Lung (tissue), 12 donors: ENCODE data around the gene QPCT. TPM values are rescaled to one million over a fixed set of nuclear protein-coding genes. Genes with fewer than 3 reads are reported as not detected.

Experiments used
- ATAC-seq: fragments of 200-7000 bp; cut with Tn5 transposase; one replicate; pipeline ENCODE4 v1.9.1; 2020; ENCODE audit warnings: moderate number of reproducible peaks; ENCODE audit not compliant: insufficient read depth, low FRiP score
- DNase-seq, 3 donors: peaks; one replicate each; pipeline ENCODE4 v3.0.0-alpha.2; 2013 to 2017
- H3K27ac ChIP-seq, 2 donors: one replicate each; pipeline ENCODE4 v1.5.1; 2013; ENCODE audit warnings: mild to moderate bottlenecking in 2 of 2, moderate library complexity in 2 of 2, control low read depth in 1 of 2, inconsistent platforms in 1 of 2, low read depth in 1 of 2, low read length in 1 of 2
- H3K27me3 ChIP-seq, 3 donors: one replicate each; pipeline ENCODE4 v1.5.1; 2013; ENCODE audit warnings: low read length in 2 of 3; ENCODE audit not compliant: control insufficient read depth in 3 of 3, insufficient read depth in 3 of 3
- H3K36me3 ChIP-seq, 4 donors: one replicate each; pipeline ENCODE4 v1.5.1; 2013; ENCODE audit warnings: low read length in 4 of 4, mild to moderate bottlenecking in 1 of 4, moderate library complexity in 1 of 4; ENCODE audit not compliant: control insufficient read depth in 4 of 4, insufficient read depth in 4 of 4
- H3K4me1 ChIP-seq, 5 donors: one replicate each; pipeline ENCODE4 v1.5.1; 2013; ENCODE audit warnings: low read length in 5 of 5, mild to moderate bottlenecking in 2 of 5, moderate library complexity in 1 of 5; ENCODE audit not compliant: control insufficient read depth in 5 of 5, insufficient read depth in 5 of 5
- H3K4me3 ChIP-seq: one replicate; pipeline ENCODE4 v1.5.1; 2013; ENCODE audit warnings: mild to moderate bottlenecking, control low read depth, moderate library complexity
- H3K9ac ChIP-seq, 2 donors: one replicate each; pipeline ENCODE4 v1.5.1; 2013; ENCODE audit warnings: low read length in 2 of 2, control low read depth in 1 of 2; ENCODE audit not compliant: insufficient read depth in 1 of 2
- H3K9me3 ChIP-seq, 4 donors: one replicate each; pipeline ENCODE4 v1.5.1; 2013; ENCODE audit warnings: low read length in 3 of 4, mild to moderate bottlenecking in 1 of 4, moderate library complexity in 1 of 4; ENCODE audit not compliant: control insufficient read depth in 4 of 4, insufficient read depth in 3 of 4
- WGBS, 2 donors: extraction: QIAGEN DNeasy Blood & Tissue Kit; methylation state at CpG; one replicate each; pipeline ENCODE4 v1.1.7; 2013; 5-methylcytosine and 5-hydroxymethylcytosine counted together
- polyA plus RNA-seq, 2 donors: library from polyadenylated mRNA; stranded (reverse); fragments of 200-250 nt; gene quantifications; one replicate each; pipeline ENCODE4 v1.2.1, GENCODE V29; 2013
- total RNA-seq, 2 donors: library from RNA; depleted of rRNA in 1 of 2; stranded (reverse); fragments of >200 nt in 1 of 2; gene quantifications; one replicate each; pipeline ENCODE4 v1.2.1, GENCODE V29; 2014 to 2021
- TF ChIP-seq, protein P1 (sequence below): IDR thresholded peaks from 2 replicates; pipeline ENCODE4 v1.5.1; 2012; ENCODE audit warnings: mild to moderate bottlenecking; ENCODE audit errors: control extremely low read depth, extremely low read depth
- donor health status: control.
- donor health status: control.
- donor health status: Bipolar disorder and iron deficiency.
- donor health status: healthy.
- donor health status: DM: yes; HTN: yes; CAD: no.

Gene QPCT
- total and polyA plus RNA-seq, 4 donors: 3.0 to 34.1 (median 7.4) TPM

DNA sequence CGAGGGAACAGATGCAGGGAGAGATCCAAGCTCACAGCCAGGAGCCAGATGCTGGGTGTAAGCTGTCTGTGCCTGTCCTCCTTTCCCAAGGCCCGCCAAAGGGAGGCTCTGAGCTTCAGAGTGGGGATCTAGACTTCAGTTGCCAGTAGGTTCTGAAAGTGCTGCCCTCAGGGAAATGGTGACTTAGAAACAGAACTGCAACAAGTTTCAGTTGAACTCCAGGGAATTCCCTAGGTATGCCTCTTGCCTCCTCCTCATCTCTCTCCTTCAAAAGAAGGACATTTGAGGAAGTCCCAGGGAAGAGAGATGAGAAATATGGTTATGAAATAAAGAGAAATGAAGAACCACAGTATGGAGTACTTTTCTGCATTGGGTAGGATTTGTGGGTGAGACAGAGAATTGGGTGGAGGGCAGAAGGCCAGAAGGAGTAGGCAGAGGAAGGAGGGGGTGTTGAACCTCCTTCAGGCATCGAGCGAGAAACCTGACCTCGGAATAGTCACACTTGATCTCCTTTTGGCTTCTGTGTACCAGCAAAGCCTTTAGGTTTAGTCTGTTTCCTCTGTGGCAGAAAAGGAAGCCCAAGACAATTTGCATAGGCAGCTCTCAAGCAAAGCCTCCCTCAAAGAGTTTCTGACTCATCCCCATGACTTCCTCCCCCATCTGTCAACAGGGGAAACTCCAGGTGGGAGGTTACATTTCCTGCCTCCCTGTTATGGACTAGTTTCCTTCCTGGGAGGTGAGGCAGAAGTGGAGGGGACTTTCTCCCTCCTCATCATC, 45.7 kb downstream of the QPCT start:
- peaks cover 0 to 6% (median 0%) of the 10 kb centered on the region in 3 donors for H3K27me3 ChIP-seq
- H3K4me1 ChIP-seq: peaks cover 0 to 8% (median 0%) of the 10 kb centered on the region in 5 donors
- H3K9me3 ChIP-seq: no peaks in the 10 kb centered on the region
- DNase-seq (no peak), ATAC-seq (peak; percentile 91)
- WGBS, 2 donors: 42 to 51% methylated on average over 5 of the region's 5 CpGs
- H3K9ac ChIP-seq: no peak overlapping the region
- peak overlapping the region; percentile 13 to 74 for H3K27ac ChIP-seq
- no peaks in the 10 kb centered on the region for H3K36me3 ChIP-seq
- TF ChIP-seq, protein P1, sequence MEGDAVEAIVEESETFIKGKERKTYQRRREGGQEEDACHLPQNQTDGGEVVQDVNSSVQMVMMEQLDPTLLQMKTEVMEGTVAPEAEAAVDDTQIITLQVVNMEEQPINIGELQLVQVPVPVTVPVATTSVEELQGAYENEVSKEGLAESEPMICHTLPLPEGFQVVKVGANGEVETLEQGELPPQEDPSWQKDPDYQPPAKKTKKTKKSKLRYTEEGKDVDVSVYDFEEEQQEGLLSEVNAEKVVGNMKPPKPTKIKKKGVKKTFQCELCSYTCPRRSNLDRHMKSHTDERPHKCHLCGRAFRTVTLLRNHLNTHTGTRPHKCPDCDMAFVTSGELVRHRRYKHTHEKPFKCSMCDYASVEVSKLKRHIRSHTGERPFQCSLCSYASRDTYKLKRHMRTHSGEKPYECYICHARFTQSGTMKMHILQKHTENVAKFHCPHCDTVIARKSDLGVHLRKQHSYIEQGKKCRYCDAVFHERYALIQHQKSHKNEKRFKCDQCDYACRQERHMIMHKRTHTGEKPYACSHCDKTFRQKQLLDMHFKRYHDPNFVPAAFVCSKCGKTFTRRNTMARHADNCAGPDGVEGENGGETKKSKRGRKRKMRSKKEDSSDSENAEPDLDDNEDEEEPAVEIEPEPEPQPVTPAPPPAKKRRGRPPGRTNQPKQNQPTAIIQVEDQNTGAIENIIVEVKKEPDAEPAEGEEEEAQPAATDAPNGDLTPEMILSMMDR: no peak
- no peak overlapping the region for H3K4me3 ChIP-seq

DNA sequence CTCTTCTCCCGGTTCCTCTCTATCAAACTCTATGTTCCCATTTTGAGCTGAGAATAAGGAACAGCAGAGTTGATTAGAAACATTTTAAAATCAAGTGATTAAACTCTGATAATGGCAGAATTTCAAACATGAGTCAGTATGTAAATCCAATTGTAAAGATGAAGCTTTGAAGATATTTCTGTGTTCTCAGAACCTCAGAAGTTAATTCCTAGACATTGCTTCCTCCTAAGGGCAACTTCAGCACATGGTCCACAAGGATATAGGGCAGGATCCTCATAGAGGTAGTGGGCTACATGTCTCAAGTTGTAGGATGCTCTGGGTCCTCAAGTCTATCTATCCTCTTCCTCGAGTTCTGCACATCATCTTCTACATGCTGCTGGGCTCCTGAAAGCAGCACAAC, 46.3 kb downstream of the QPCT start:
- TF ChIP-seq, protein P1: no peak
- no peak for ATAC-seq
- no peaks in the 10 kb centered on the region for H3K36me3 ChIP-seq
- H3K4me3 ChIP-seq: no peak overlapping the region
- 68 to 70% methylated on average over 2 of the region's 2 CpGs for WGBS, 2 donors
- peaks cover 0 to 8% (median 0%) of the 10 kb centered on the region in 5 donors for H3K4me1 ChIP-seq
- no peak overlapping the region for H3K9ac ChIP-seq
- peak overlapping the region in 1 of 2 donors; percentile 9 for H3K27ac ChIP-seq
- peaks cover 0 to 6% (median 0%) of the 10 kb centered on the region in 3 donors for H3K27me3 ChIP-seq
- DNase-seq: no peak
- no peaks in the 10 kb centered on the region for H3K9me3 ChIP-seq

DNA sequence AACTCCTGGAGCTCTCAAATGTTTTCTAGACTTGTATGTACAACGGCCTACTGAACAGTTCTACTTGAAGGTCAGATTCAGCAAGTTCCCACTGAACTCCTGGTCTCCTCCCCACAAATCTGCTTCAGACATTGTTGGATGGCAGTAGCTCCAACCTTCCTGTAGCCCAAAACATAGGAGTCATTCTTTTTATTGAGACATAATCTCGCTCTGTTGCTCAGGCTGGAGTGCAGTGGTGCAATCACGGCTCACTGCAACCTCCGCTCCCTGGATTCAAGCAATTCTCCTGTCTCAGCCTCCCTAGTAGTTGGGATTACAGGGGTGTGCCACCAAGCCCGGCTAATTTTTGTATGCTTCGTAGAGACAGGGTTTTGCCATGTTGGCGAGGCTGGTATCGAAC, 47.3 kb downstream of the QPCT start:
- DNase-seq (no peak), ATAC-seq (no peak)
- Histone ChIP-seq H3K9ac (no peak overlapping the region), H3K9me3 (no peaks in the 10 kb centered on the region), H3K27me3 (peaks cover 0 to 6% (median 0%) of the 10 kb centered on the region in 3 donors), H3K4me3 (no peak overlapping the region), H3K36me3 (no peaks in the 10 kb centered on the region), H3K4me1 (peaks cover 0 to 8% (median 0%) of the 10 kb centered on the region in 5 donors), H3K27ac (no peak overlapping the region)
- 90 to 93% methylated on average over 8 of the region's 8 CpGs for WGBS, 2 donors
- TF ChIP-seq, protein P1: no peak
